Stimulated activated CD4-positive, alpha-beta T cell treated with anti-CD3 and anti-CD28 coated beads, Interleukin-4, amount 100 ng/mL, for 48 hours (primary cell): ENCODE results near the gene PPP1R3G.
"Not testable (repeated sequence)": the region's sequence is repeated elsewhere in the genome, so short reads cannot be mapped to it uniquely, and the experiment has no call there.

Source experiments
- DNase-seq, 2 donors: peaks; one replicate each; pipeline ENCODE4 v3.0.0-alpha.2; 2020; ENCODE audit warnings: low read depth in 2 of 2

PPP1R3G gene

GRCh38 chr6:5084781-5085647, at the start of gene PPP1R3G:
PPP1R3G (plus strand) TSS chr6:5085341; CDS start chr6:5085486, 145 bp downstream.
- no peak for DNase-seq

GRCh38 chr6:5036269-5036668, 48.9 kb upstream of the PPP1R3G start:
- no peak for DNase-seq

- DNase-seq, result no peak
These were observed 43.2 kb upstream of the PPP1R3G start for GRCh38 chr6:5041955-5042354.

GRCh38 chr6:5042436-5042835, 42.7 kb upstream of the PPP1R3G start:
- DNase-seq, result no peak

- no peak for DNase-seq
These were observed 40.3 kb upstream of the PPP1R3G start for GRCh38 chr6:5044866-5045265.

GRCh38 chr6:5045416-5045815, 39.7 kb upstream of the PPP1R3G start:
- no peak for DNase-seq

- DNase-seq, result no peak
These were observed 38.7 kb upstream of the PPP1R3G start for GRCh38 chr6:5046430-5046829.

GRCh38 chr6:5050009-5050408, 35.1 kb upstream of the PPP1R3G start:
- no peak for DNase-seq

GRCh38 chr6:5051394-5051793, 33.7 kb upstream of the PPP1R3G start:
- no peak for DNase-seq

- no peak for DNase-seq
These were observed 32.1 kb upstream of the PPP1R3G start for GRCh38 chr6:5053038-5053437.

GRCh38 chr6:5053864-5054244, 31.3 kb upstream of the PPP1R3G start:
- DNase-seq, result no peak

GRCh38 chr6:5054245-5054873, 30.8 kb upstream of the PPP1R3G start:
- no peak for DNase-seq

GRCh38 chr6:5055118-5055517, 30.0 kb upstream of the PPP1R3G start:
- no peak for DNase-seq

GRCh38 chr6:5058254-5058653, 26.9 kb upstream of the PPP1R3G start:
- DNase-seq, result no peak

- no peak for DNase-seq
These were observed 25.9 kb upstream of the PPP1R3G start for GRCh38 chr6:5059036-5059896.

- DNase-seq, result not testable (repeated sequence)
These were observed 24.7 kb upstream of the PPP1R3G start for GRCh38 chr6:5060439-5060838.

GRCh38 chr6:5061152-5061551, 24.0 kb upstream of the PPP1R3G start:
- DNase-seq, result no peak

- no peak for DNase-seq
These were observed 21.5 kb upstream of the PPP1R3G start for GRCh38 chr6:5063617-5064016.

- DNase-seq, result no peak
These were observed 18.6 kb upstream of the PPP1R3G start for GRCh38 chr6:5066456-5067093.

GRCh38 chr6:5067305-5067704, 17.8 kb upstream of the PPP1R3G start:
- no peak for DNase-seq

GRCh38 chr6:5068153-5068751, 16.9 kb upstream of the PPP1R3G start:
- no peak for DNase-seq
